GM10248 (cell line): ENCODE measurements around the gene NFAT5.

Source experiments
- CTCF ChIA-PET: fragments of 300-600 bp; sonication (Branson Sonifier 250); formaldehyde crosslinking; extraction: SDS; loops from one replicate; lab custom pipeline; 2021; ENCODE audit warnings: antibody characterized with exemption; lab: Yijun Ruan, JAX
- POLR2A ChIA-PET: fragments of 350-650 bp; sonication (Branson Sonifier 250); formaldehyde crosslinking; extraction: SDS; loops from one replicate; lab custom pipeline; 2020; ENCODE audit warnings: antibody characterized with exemption; lab: Yijun Ruan, JAX
- DNase-seq: peaks from one replicate; pipeline ENCODE4 v3.0.0; 2012; ENCODE audit errors: extremely low spot score
- CTCF ChIP-seq: IDR thresholded peaks from 2 replicates; pipeline ENCODE4 v1.5.1; 2012; ENCODE audit warnings: mild to moderate bottlenecking, low read depth; ENCODE audit errors: extremely low read depth, missing control alignments, control extremely low read depth

Gene NFAT5

GRCh38 chr16:69562813-69563212 lies 3.0 kb upstream of the NFAT5 start:
- TF ChIP-seq CTCF = no peak
- DNase-seq = no peak
- ChIA-PET CTCF (interaction anchor here (1.5 kb wide), 1 partner anchor 8 kb away, joined by 3 read pairs; no protein-coding TSS in a partner anchor), POLR2A (no interaction called here)

- no peak for TF ChIP-seq CTCF
- ChIA-PET POLR2A (no interaction called here), CTCF (interaction anchor here (0.8 to 1.6 kb wide), 7 partner anchors 10 to 191 kb away, joined by 3 to 7 read pairs (median 3); partner anchors contain the start of gene NOB1)
- peak; percentile 63 for DNase-seq
These were observed 1.9 kb upstream of the NFAT5 start for GRCh38 chr16:69563605-69564580.

GRCh38 chr16:69564845-69565670 lies 708 bp upstream of the NFAT5 start:
- no peak for DNase-seq
- ChIA-PET POLR2A (no interaction called here), CTCF (interaction anchor here (0.8 to 1.6 kb wide), 7 partner anchors 11 to 190 kb away, joined by 3 to 7 read pairs (median 3); partner anchors contain the start of gene NOB1)
- TF ChIP-seq CTCF = no peak

GRCh38 chr16:69566240-69566980 lies 644 bp downstream of the NFAT5 start:
- TF ChIP-seq CTCF = no peak
- DNase-seq = peak; percentile 70
- ChIA-PET CTCF (interaction anchor here (1.0 kb wide), 1 partner anchor 17 kb away, joined by 3 read pairs; no protein-coding TSS in a partner anchor), POLR2A (no interaction called here)

GRCh38 chr16:69566981-69567680 lies 1.4 kb downstream of the NFAT5 start:
- DNase-seq = peak; percentile 54
- CTCF ChIA-PET = interaction anchor here (1.0 kb wide), 1 partner anchor 16 kb away, joined by 3 read pairs; no protein-coding TSS in a partner anchor
- POLR2A ChIA-PET = no interaction called here
- peak; percentile 15 for TF ChIP-seq CTCF
